ENCODE measurements around the gene ADGRB2.

- peak; percentile 49 to 83 for TF ChIP-seq CTCF (IDR thresholded peaks at IDR 0.05)
- TF ChIP-seq POLR2A (IDR thresholded peaks at IDR 0.05): no peak
- no peak for TF ChIP-seq EP300 (IDR thresholded peaks at IDR 0.05)
- TF ChIP-seq POLR2AphosphoS5 (IDR thresholded peaks at IDR 0.05): no peak
Observed at GRCh38 chr1:31745096-31745945, 18.8 kb downstream of the ADGRB2 start.

Measured in suprapubic skin (tissue), 4 donors.